HT-29 (cell line): ENCODE results near the gene SF3B1. TPM values are rescaled to one million over a fixed set of nuclear protein-coding genes. Genes with fewer than 3 reads are reported as not detected.
"Not testable (repeated sequence)": the region's sequence is repeated elsewhere in the genome, so short reads cannot be mapped to it uniquely, and the experiment has no call there.

Experiments
- DNase-seq: peaks from one replicate; pipeline ENCODE4 v3.0.0-alpha.2; 2015; ENCODE audit warnings: low spot score
- total RNA-seq: library from RNA; depleted of rRNA; stranded (reverse); fragments of >200 nt; shearing (Covaris generic); gene quantifications from 2 replicates; pipeline ENCODE4 v1.2.3, GENCODE V29; 2014

SF3B1 gene
- total RNA-seq, 1 experiment from 2014 or later, result 95.8 TPM

DNA sequence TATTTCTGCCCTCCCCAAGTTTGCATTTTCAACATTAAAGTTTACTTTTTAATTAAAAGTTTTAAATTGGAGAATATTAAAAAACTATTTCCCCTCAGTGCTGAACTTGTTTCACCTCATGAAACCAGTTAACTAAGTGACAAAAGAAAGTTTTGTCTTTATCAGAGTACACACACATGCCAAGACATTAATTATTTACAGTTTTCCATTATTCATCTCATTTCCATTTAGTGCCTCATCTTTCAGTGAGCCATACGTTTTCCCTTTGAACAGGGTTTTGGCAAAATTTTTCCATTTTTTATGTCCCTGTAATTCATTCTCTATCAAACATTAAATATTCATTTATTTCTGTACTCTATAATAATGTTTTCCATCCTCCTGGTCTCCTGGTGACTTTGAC lies 53.2 kb downstream of the SF3B1 start:
- DNase-seq, result no peak

- not testable (repeated sequence) for DNase-seq
Measured at GRCh38 chr2:197379918-197380309, 54.9 kb downstream of the SF3B1 start.

DNA sequence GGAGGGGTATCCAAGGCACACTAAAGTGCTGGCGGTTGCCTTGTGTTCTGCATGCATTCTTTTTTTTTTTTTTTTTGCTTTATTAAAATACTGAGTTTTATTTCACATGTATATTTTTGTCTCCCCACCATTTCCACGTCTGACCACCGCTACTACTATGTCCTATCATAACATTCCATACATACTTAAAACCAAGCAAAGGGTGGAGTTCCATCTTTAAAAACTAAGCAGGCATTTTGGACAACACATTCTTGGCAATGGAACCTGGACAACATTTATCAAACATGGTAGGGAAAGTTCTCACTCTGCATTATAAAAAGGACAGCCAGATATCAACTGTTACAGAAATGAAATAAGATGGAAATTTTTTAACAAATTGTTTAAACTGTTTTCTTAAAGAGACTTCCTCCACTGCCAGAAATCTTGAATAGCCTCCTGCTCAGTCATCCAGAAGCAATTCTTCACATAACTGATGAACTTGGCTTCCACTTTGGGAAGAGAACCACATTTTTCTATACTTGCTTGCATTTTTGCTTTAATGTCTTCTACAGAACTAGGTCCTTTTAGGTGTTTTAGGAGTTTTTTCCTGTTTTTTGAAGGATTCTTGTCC lies 55.4 kb downstream of the SF3B1 start:
- DNase-seq, result not testable (repeated sequence)

GRCh38 chr2:197378494-197379307 lies 56.1 kb downstream of the SF3B1 start:
- DNase-seq, result peak; percentile 69

DNA sequence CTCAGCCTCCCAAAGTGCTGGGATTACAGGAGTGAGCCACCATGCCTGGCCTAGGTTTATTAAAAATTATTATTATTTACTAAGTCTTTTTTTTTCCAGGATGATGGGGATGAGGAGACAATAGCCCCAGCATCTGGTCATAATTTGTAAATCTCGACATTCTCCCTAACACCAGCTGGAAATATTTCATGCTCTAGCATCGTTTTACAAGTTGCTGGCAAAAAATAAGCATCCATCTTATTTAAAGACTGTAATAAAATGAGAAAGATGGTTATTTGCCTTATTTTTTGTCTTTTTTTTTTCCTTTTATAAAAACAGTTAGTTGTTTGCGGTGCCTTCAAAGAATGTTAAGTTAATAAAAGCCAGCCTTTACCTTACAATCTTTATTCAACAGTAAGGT lies 56.7 kb downstream of the SF3B1 start:
- DNase-seq, result no peak

DNA sequence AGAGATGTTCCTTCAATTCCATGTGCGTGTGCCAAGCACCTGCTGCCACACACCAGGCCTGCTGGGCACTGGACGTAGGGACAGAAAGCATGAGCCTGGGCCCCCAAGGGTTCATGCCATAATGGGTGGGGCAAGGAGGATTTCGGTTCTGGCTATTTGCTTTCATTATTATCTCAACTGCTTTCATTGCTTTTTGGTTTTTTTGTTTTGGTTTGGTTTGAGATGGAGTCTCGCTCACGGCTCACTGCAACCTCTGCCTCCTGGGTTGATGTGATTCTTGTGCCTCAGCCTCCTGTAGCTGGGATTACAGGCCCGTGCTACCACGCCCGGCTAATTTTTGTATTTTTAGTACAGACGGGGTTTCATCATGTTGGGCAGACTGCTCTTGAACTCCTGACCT lies 57.2 kb downstream of the SF3B1 start:
- DNase-seq, result no peak

GRCh38 chr2:197372592-197372991 lies 62.2 kb downstream of the SF3B1 start:
- DNase-seq, result no peak

GRCh38 chr2:197370664-197371063 lies 64.2 kb downstream of the SF3B1 start:
- DNase-seq, result not testable (repeated sequence)

DNA sequence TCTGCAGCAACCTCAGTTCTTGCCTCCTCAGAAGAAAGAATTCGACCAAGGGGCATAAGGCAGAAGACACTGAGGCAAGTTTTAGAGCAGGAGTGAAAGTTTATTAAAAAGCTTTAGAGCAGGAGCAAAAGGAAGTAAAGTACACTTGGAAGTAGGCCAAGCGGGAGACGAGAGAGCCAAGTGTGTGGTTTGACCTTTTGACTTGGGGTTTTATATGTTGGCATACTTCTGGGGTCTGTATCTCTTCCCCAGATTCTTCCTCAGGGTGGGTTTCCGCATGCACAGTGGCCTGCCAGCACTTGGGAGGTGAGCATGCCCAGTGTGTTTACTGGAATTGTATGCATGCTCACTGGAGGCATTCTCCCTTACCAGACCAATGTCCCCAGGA lies 64.9 kb downstream of the SF3B1 start:
- DNase-seq, result peak; percentile 82

GRCh38 chr2:197369228-197369932 lies 65.4 kb downstream of the SF3B1 start:
- no peak for DNase-seq

- DNase-seq, result no peak
Measured at GRCh38 chr2:197368412-197368811, 66.4 kb downstream of the SF3B1 start.

DNA sequence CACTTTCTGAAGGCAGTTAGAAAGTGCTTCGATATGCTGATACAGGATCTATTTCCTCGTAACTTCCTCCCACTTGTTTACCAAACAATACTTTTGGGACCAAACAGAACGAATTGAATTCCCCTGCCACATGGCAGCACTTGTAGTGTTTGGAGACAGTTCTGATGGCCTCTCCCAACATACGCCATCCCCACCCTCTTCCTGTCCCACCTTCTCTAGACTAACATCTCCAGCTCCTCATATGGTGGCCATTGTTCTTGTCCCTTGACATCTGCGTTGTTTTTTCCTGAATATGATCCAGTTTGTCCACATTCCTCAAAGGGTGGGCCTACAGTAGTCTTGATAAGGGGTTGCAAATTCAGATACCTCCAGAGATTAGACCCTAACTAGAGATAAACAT lies 70.8 kb downstream of the SF3B1 start:
- peak; percentile 65 for DNase-seq

- DNase-seq, result no peak
Measured at GRCh38 chr2:197360744-197361156, 74.1 kb downstream of the SF3B1 start.

DNA sequence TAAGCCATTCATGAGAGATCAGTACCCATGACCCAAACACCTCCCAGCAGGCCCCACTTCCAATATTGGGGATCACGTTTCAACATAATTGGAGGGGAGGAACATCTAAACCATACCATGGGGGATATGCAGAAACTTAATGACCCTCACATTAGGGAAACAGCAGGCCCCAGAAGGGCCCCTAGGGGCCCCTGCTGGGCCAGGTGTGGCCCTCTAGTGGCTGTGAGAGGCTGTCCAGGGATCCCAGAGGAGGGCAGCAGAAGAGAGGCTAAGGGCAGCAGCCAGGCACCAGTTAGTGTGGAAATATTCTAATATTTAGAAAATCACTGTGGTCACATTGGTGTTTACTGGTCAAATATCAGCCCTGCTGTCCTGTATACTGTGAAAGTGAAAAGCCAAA lies 75.0 kb downstream of the SF3B1 start:
- no peak for DNase-seq

DNA sequence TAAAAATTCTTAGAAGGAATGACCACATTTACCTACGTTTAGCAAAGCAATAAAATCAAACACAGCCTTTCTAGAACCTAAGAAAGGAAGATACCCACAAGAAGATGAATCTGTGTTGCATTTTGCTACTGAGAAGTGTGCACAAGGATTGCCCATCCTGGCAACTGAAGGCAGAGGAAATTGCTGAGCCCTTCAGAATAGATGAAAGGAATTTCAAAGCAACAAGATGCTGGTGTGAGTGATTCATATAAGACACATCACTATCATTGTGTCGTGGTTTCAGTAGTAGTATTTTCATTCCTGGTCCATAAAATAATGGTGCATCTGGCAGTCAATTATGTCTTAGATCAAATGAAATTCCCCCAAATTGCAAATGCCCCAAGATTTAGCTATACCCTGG lies 75.9 kb downstream of the SF3B1 start:
- DNase-seq, result no peak

DNA sequence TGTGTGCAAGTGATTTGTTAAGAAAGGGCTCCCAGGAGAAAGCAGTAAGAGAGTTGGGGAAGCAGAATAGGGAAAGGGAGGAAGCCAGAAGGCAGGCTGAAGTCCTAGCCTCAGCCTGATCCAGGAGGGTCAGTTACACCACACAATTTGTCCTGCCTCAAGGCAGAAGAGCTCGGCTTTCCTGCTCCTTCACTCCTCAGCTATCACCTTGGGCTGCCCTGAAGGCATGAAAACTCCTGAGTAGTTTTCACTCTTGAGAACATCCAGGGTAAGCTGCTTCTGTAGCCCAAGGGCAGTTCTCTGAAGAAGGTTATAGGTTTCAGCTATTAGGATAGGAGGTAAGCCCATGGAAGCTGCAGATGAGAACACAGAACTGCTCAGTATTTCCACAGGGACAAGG lies 76.8 kb downstream of the SF3B1 start:
- no peak for DNase-seq

DNA sequence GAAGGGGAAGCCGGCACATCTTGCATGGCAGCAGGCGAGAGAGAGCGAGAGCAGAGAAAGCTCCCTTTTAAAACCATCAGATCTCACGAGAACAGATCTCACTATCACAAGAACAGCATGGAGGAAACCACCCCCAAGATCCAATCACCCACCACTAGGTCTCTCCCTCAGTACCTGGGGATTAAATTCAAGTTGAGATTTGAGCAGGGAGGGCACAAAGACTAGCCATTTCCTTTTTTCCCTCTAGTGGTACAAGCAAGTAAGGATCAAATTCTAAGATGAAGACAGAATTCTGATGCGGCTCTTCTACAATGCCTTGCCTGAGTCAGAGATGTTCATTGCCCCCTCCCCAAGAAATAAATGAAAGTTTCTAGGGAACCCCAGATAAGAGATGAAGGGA lies 78.7 kb downstream of the SF3B1 start:
- no peak for DNase-seq

DNA sequence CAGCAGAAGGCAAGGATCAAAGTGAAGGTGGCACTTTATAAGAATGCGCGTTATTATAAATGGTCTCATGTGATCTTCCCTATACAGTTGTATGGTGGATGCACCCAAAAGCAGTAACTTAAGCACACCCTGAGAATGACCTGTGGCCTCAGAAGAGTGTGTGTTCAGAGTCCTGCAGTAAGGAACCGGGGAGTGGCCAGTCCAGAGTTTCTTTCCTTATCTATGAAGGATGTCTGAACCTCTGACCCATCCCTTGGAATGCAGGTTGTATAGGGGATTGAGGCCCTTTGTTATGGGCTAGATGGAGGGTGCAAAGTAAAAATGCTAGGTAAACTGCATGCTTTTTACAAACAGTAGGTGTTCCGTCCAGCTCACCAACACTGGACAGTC lies 80.7 kb downstream of the SF3B1 start:
- no peak for DNase-seq

- DNase-seq, result no peak
Measured at GRCh38 chr2:197353393-197354168, 81.2 kb downstream of the SF3B1 start.

DNA sequence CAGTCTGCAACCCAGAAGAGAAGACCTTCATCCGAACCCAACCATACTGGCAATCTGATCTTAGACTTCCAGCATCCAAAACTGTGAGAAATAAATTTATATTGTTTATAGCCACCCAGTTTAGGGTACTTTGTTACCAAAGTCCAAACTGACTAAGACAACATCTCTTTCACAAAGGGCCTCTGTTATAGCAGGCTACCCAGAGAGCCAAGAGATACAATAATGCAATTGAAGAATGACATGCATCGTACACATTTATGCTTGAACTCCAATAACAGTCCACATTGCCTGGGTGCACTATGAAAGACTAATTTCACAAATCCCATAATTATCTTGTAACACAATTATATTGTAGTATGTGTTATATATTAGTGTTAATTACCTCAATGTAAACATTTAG lies 85.1 kb downstream of the SF3B1 start:
- DNase-seq, result no peak

GRCh38 chr2:197348721-197349360 lies 86.0 kb downstream of the SF3B1 start:
- DNase-seq, result no peak
